RCC 7860 (cell line): Measurements from ENCODE around the gene MCM10.
"Not testable (repeated sequence)": the region's sequence is repeated elsewhere in the genome, so short reads cannot be mapped to it uniquely, and the experiment has no call there.

Experiments used
- DNase-seq: peaks from one replicate; pipeline ENCODE4 v3.0.0-alpha.2; 2015; ENCODE audit warnings: low spot score
- FAIRE-seq: peaks from 2 replicates; lab custom pipeline; 2012; peaks lifted over from hg19 to GRCh38; lab: Jason Lieb, UNC

Gene MCM10

GRCh38 chr10:13160934-13161856, at the start of gene MCM10:
Gene MCM10 (plus strand): TSS chr10:13161558. CDS start chr10:13164203, 2,645 bp downstream.
- DNase-seq (peak; percentile 98), FAIRE-seq (peak; percentile 91)

- FAIRE-seq (no peak), DNase-seq (no peak)
Measured at GRCh38 chr10:13113544-13113943, 47.8 kb upstream of the MCM10 start.

GRCh38 chr10:13115832-13116803, 45.2 kb upstream of the MCM10 start:
- FAIRE-seq, result no peak
- DNase-seq, result no peak

GRCh38 chr10:13117841-13118783, 43.2 kb upstream of the MCM10 start:
- FAIRE-seq (no peak), DNase-seq (no peak)

GRCh38 chr10:13118784-13119410, 42.5 kb upstream of the MCM10 start:
- FAIRE-seq, result no peak
- DNase-seq, result no peak

GRCh38 chr10:13120786-13121499, 40.4 kb upstream of the MCM10 start:
- FAIRE-seq (no peak), DNase-seq (no peak)

GRCh38 chr10:13121500-13121854, 39.9 kb upstream of the MCM10 start:
- DNase-seq (no peak), FAIRE-seq (no peak)

- DNase-seq, result no peak
- no peak for FAIRE-seq
Measured at GRCh38 chr10:13136651-13137050, 24.7 kb upstream of the MCM10 start.

- FAIRE-seq, result no peak
- DNase-seq, result no peak
Measured at GRCh38 chr10:13139150-13139549, 22.2 kb upstream of the MCM10 start.

GRCh38 chr10:13139676-13140075, 21.7 kb upstream of the MCM10 start:
- FAIRE-seq (no peak), DNase-seq (no peak)

GRCh38 chr10:13140627-13141190, 20.6 kb upstream of the MCM10 start:
- DNase-seq (no peak), FAIRE-seq (no peak)

- FAIRE-seq (no peak), DNase-seq (no peak)
Measured at GRCh38 chr10:13143766-13144165, 17.6 kb upstream of the MCM10 start.

GRCh38 chr10:13144814-13145213, 16.5 kb upstream of the MCM10 start:
- DNase-seq (no peak), FAIRE-seq (no peak)

GRCh38 chr10:13146379-13146778, 15.0 kb upstream of the MCM10 start:
- FAIRE-seq (no peak), DNase-seq (no peak)

- FAIRE-seq (no peak), DNase-seq (no peak)
Measured at GRCh38 chr10:13147161-13147560, 14.2 kb upstream of the MCM10 start.

- no peak for DNase-seq
- no peak for FAIRE-seq
Measured at GRCh38 chr10:13152296-13152695, 9.1 kb upstream of the MCM10 start.

- DNase-seq, FAIRE-seq: not testable (repeated sequence)
Measured at GRCh38 chr10:13155860-13156259, 5.5 kb upstream of the MCM10 start.

- DNase-seq, result no peak
- FAIRE-seq, result no peak
Measured at GRCh38 chr10:13158401-13158800, 3.0 kb upstream of the MCM10 start.

- no peak for FAIRE-seq
- no peak for DNase-seq
Measured at GRCh38 chr10:13161857-13162271, 506 bp downstream of the MCM10 start.
